RWPE1 (cell line): ENCODE results near the gene HOXB6.

Experiments
- CTCF ChIA-PET: fragments of 350-600 bp; sonication (Branson Sonifier 250); formaldehyde crosslinking; extraction: SDS; loops from one replicate; lab custom pipeline; 2021; lab: Yijun Ruan, JAX
- POLR2A ChIA-PET: fragments of 400-600 bp; formaldehyde crosslinking; extraction: SDS; loops from one replicate; lab custom pipeline; 2020; ENCODE audit warnings: antibody characterized with exemption; ENCODE audit not compliant: low non-redundant PET; lab: Yijun Ruan, JAX
- DNase-seq: peaks from one replicate; pipeline ENCODE4 v3.0.0; 2012; ENCODE audit warnings: low spot score
- H3K27ac ChIP-seq: fragments of 450-650 bp; 2 replicates; pipeline ENCODE4 v1.5.1; 2017
- TF ChIP-seq, protein P1 (sequence below): fragments of 450-650 bp; conservative IDR thresholded peaks from 2 replicates; pipeline ENCODE4 v1.5.1; 2017; ENCODE audit warnings: low read depth, mild to moderate bottlenecking

The HOXB6 gene

GRCh38 chr17:48604770-48605329 lies at the start of gene HOXB6:
Gene HOXB6, minus strand, starts transcription at chr17:48604986. Its CDS starts 6,836 bp downstream, at chr17:48598150.
- POLR2A ChIA-PET, result no interaction called here
- peak within 1 kb of the TSS; percentile 97 for H3K27ac ChIP-seq
- CTCF ChIA-PET, result interaction anchor here (0.7 kb wide), 1 partner anchor 30 kb away, joined by 3 read pairs; no protein-coding TSS in a partner anchor
- no peak for DNase-seq
- TF ChIP-seq, protein P1, sequence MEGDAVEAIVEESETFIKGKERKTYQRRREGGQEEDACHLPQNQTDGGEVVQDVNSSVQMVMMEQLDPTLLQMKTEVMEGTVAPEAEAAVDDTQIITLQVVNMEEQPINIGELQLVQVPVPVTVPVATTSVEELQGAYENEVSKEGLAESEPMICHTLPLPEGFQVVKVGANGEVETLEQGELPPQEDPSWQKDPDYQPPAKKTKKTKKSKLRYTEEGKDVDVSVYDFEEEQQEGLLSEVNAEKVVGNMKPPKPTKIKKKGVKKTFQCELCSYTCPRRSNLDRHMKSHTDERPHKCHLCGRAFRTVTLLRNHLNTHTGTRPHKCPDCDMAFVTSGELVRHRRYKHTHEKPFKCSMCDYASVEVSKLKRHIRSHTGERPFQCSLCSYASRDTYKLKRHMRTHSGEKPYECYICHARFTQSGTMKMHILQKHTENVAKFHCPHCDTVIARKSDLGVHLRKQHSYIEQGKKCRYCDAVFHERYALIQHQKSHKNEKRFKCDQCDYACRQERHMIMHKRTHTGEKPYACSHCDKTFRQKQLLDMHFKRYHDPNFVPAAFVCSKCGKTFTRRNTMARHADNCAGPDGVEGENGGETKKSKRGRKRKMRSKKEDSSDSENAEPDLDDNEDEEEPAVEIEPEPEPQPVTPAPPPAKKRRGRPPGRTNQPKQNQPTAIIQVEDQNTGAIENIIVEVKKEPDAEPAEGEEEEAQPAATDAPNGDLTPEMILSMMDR, result no peak

DNA sequence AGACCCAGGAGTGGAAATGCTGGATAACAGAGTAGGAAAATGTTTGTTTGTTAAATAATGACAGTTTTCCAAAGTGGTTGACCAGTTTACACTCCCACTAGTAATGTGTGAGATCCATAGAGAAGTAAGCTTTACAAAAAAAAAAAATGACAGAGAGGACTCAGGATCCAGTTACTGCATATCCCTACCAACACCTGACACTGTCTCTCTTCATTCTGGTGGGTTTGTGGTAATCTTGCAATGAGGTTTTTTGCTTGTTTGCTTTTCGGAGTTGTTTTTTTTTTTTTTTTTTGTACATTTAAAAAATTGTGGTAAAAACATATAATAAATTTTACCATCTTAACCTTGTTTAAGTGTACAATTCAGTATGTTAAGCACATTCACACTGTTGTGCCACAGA lies 45.0 kb upstream of the HOXB6 start:
- CTCF ChIA-PET, result interaction anchor here (0.6 kb wide), 1 partner anchor 75 kb away, joined by 4 read pairs; no protein-coding TSS in a partner anchor
- TF ChIP-seq, protein P1, result no peak
- POLR2A ChIA-PET, result no interaction called here
- H3K27ac ChIP-seq, result no peak overlapping the region
- DNase-seq, result no peak

GRCh38 chr17:48647963-48648245 lies 43.1 kb upstream of the HOXB6 start:
- no peak for DNase-seq
- ChIA-PET POLR2A (no interaction called here), CTCF (interaction anchor here (0.6 to 1.3 kb wide), 3 partner anchors 11 to 1213 kb away, joined by 3 read pairs; no protein-coding TSS in a partner anchor)
- TF ChIP-seq, protein P1, result no peak
- H3K27ac ChIP-seq, result no peak overlapping the region

- DNase-seq, result no peak
- no peak overlapping the region for H3K27ac ChIP-seq
- POLR2A ChIA-PET, result no interaction called here
- TF ChIP-seq, protein P1, result no peak
- CTCF ChIA-PET, result interaction anchor here (0.7 to 1.3 kb wide), 3 partner anchors 11 to 496 kb away, joined by 3 to 4 read pairs (median 3); no protein-coding TSS in a partner anchor
Observed at GRCh38 chr17:48647103-48647962, 42.5 kb upstream of the HOXB6 start.

GRCh38 chr17:48646183-48647102 lies 41.7 kb upstream of the HOXB6 start:
- CTCF ChIA-PET, result interaction anchor here (0.6 to 0.7 kb wide), 2 partner anchors 79 to 497 kb away, joined by 3 to 4 read pairs; no protein-coding TSS in a partner anchor
- no peak for DNase-seq
- no peak overlapping the region for H3K27ac ChIP-seq
- TF ChIP-seq, protein P1, result no peak
- POLR2A ChIA-PET, result no interaction called here

GRCh38 chr17:48645639-48646182 lies 40.9 kb upstream of the HOXB6 start:
- DNase-seq, result no peak
- H3K27ac ChIP-seq, result no peak overlapping the region
- TF ChIP-seq, protein P1, result no peak
- ChIA-PET CTCF (no interaction called here), POLR2A (no interaction called here)
